Eye (tissue), 1 donor: ENCODE measurements around the gene NUP155.
"Not testable (repeated sequence)": the region's sequence is repeated elsewhere in the genome, so short reads cannot be mapped to it uniquely, and the experiment has no call there.

Experiments used
- DNase-seq: peaks from one replicate; pipeline ENCODE4 v3.0.0-alpha.2; 2015

Gene NUP155

DNA sequence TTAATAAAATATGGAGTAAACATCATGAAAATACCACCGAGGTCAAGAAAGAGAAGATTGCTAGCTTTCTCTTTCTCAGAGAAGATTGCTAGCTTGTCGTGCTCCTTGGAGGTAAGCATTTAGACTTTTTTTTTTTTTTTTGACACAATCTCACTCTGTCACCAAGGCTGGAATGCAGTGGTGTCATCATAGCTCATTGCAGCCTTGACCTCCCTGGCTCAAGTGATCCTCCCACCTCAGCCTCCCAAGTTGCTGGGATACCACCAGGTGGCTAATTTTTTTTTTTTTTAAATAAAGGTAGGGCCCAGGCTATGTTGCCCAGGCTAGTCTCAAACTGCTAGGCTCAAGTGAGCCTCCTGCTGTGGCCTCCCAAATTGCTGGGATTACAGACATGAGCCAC, 95.4 kb downstream of the NUP155 start:
- DNase-seq: no peak

DNA sequence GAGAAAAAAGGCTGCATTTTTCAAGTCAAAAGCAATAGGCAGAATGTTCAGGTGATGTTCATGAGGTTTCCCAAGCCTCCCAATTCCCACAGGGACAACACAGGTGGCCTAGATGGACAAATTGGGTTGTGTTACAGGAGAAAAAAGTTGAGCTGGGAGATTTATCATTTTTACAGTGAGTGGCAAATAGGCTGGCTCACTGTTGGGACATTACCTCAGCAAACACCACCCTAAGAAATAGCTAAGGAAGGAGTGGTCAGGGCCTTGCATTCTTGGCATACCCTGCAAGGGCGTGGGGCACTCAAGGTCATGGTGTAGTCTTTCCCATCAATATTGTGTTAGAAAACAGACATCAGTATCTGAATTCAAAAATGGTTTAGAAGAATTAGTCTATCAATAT, 98.4 kb downstream of the NUP155 start:
- DNase-seq: no peak

DNA sequence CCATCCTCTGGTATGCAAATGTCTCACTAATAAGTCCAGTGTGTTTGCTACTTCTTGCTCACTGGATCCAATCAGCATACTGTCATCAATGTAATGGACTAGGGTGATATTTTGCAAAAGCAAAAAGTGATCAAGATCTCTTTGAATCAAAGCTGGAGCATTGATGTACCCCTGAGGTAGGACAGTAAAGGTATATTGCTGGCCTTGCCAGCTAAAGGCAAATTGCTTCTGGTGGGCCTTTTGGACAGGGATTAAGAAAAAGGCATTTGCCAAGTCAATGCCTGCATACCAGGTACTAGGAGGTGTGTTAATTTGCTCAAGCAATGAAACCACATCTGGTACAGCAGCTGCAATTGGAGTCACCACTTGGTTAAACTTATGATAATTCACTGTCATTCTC, 102.8 kb downstream of the NUP155 start:
- DNase-seq: not testable (repeated sequence)

DNA sequence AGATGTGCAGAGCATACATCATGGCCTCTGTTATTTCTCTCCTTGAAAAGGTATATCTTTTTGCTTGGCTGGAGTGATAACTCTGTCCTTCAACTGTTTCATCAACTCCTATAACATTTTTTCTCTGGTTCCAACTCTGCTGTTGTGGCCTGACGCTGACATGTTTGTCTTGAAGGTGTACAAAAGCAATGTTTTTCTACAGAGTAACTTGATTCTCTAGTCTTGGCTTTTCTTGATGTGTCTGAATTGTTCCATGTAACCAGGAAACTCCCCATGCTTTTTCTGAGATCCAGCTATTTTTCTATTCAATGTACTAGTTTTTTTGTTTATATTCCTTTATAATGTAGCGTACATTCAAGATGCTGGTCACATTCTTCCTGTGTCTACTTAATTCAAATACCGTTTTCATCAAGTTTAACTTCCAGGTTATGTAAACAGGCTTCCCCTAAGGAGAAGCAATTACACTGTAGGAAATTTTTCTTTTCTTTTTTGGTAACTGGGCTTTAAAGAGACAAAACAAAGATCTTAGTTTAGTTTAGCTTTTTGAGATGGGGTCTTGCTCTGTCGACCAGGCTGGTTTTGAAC, 115.0 kb downstream of the NUP155 start:
- DNase-seq: no peak

DNA sequence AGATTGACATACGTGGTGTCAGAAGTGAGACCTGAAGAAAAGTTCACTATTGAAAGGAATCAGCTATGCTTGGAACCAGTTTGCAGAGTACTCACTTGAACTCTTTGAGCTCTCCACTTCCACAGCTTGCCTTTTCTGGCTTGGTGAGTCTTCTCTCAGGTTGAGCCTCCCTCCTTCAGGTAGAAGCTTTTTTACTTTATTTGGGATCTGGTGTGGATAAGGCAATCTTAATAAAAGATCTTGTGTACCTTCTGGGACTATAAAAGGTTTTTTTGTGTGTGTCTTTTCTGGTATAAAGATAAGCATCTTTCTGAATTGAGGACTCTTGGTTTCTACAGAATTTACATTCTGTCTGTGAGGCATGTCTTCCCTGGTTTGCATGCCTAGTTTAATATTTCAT, 116.3 kb downstream of the NUP155 start:
- DNase-seq: no peak

DNA sequence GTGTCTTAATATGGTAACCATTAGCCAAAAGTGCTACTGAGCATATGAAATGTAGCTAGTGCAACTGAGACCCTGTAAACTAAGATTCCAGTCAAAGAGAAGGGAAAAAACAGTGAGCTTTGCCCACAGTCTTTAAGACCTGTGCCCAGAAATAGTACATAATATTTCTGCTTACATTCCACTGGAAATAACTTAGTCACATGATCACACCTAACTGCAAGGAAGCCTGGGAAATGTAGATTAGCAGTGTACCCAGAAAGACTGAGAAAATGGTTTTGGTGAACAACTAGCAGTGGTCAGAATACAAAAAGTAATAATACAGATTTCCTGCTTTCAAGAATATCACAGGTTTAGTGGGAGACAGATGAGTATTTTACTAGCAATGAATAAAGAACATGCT, 119.2 kb downstream of the NUP155 start:
- no peak for DNase-seq

DNA sequence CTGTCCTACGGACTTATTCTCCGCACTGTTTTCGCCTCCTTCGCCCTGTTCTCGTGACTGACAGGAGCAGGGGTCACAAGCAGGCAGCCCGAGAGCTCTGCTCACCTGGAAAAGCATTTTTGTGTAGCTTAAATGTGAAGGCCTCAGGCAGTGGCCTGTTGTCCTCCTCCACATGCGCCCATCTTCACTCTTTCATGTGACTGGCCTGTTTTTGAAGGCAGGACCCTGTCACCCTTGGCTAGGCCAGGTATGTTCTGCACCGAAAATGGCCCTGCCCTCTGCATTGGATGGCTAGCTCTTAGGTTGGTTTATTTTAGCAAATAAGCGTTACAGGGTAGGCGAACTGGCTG, 121.1 kb downstream of the NUP155 start:
- DNase-seq: no peak

DNA sequence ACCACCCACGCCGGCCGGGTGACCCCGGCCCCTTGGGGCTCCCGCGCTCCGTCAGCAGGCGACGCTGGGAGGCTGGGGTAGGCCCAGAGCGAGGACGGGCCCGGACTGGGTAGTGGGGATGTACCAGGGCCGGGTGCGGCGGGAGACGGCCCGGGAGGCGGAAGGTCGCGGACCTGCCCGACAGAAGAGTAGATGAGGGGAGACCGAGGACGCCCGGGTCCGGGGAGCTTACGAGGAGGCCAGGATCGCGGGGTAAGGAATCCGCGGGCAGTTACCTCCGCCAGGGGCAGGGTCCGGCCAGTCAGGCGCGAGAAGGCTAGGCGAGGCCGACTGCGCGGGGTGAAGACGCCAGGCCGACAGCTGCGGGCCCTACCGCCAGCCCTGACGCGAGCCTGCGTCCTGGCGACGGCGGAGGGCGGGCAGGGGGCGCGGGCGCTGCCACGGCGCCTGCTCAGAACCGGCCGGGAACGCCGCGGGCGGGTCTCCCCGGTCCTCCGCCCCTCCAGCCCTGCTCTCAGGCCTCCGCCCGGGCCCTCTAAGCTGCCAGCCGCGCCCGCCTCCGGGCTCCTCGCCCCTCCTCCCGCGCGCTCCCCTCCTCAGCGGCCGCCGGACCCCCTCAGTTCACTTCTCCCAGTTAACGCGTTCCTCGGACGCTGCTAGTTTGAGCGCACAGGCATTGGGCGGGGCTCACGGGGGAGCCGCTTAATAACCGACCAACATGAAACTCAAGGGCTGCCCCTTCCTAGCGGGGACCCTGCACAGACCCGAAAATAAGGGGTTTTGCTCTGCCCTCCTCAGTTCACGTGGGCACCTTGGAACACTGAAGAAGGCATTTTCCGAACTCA, 121.7 kb downstream of the NUP155 start, which contains the start of gene CPLANE1:
CPLANE1 (minus strand) TSS at position 407 of the 845 bp plus-strand sequence. CDS start 1,678 bp downstream, outside the sequence.
- DNase-seq: peak; percentile 93

DNA sequence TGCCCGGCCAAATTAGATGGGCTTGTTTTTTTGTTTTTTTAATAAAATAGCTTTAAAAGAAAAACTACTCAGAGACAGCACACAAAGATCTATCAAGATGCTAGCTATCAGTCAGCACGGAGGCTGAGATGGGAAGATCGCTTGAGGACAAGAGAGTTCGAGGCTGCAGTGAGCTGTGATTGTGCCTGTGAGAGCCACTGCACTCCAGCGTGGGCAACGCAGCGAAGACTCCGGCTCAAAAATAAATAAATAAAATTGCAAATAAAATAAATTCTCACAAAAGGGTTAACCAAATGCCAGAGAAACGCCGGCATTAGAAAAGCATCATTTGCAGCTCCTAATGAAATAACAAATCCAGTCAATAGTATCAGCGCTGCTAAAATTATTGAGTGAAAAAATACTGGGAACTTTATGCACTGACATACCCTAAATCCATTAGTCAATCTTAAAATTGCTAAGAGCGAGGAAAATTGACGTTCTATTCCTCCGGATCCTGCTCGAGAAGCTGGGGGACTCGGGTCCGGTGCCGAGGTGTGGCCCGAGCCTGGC, 122.4 kb downstream of the NUP155 start:
- no peak for DNase-seq

DNA sequence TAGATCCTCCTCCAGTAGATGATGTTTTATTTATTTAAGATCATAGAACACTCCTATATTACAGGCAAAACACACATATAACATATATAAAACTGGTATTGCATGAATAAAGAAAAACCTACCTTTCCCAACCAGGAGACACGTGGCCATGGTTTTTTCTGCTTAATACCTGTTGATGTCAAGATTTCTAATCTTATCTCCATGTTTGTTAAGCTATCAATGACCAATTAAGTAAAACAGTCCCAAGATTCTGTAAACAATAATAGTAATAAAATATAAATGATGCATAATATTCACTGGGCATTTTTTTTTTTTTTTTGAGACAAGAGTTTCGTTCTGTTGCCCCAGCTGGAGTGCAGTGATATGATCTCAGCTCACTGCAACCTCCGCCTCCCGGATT, 123.4 kb downstream of the NUP155 start:
- DNase-seq: no peak

DNA sequence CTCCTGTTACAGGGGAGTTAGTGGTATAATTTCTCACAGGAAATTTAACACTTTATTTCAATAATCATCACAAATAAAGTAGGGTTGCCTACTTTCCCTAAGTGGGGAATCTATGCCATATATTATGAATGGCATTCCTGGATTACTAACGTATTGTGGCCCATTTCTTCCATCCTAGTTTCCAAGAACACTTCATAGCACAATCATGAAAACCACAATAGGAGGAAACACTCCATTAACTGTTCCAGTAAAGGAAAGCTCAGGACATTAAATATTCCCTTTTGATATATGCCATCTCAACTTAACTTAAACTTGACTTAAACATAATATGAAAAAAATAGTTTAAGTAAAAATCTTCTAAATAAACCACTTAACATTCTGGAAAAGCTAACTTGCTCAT, 123.9 kb downstream of the NUP155 start:
- no peak for DNase-seq
